SH-SY5Y (cell line): Measurements from ENCODE around the gene MTHFD1L.

Experiments used
- GATA2 ChIP-seq: IDR thresholded peaks from 2 replicates; pipeline ENCODE4 v1.6.1; 2011; ENCODE audit warnings: mild to moderate bottlenecking, low read depth, low read length
- GATA3 ChIP-seq: IDR thresholded peaks from 2 replicates; pipeline ENCODE4 v1.6.1; 2011; ENCODE audit warnings: low read depth, mild to moderate bottlenecking, low read length, moderate library complexity

DNA sequence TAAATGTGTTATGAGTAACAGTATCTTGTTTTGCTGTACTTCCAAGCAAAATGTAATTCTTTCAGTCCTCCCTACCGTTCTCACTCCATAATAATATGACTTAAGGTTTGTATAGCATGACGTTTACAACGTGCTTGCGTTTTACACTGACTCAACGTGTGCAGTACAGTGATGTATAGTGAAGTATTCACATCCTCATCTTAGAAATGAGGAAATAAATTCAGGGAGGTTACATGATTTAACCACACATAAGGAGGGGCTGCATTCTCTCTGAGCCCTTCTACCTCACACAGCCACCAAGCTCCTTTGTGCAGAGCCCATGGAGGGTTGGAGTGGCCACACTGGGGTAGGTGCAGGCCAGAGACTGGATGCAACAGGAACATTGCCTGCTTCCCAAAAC is 164.5 kb downstream of the MTHFD1L start:
- TF ChIP-seq GATA2 (no peak), GATA3 (no peak)
